Stimulated activated CD8-positive, alpha-beta memory T cell treated with anti-CD3 and anti-CD28 coated beads, Interleukin-7, amount 100 ng/mL, for 1 hour (primary cell): ENCODE data around the gene WEE1.
"Not testable (repeated sequence)": the region's sequence is repeated elsewhere in the genome, so short reads cannot be mapped to it uniquely, and the experiment has no call there.

ENCODE experiments used
- DNase-seq, 2 donors: peaks; one replicate each; pipeline ENCODE4 v3.0.0-alpha.2; 2020; ENCODE audit warnings: low read depth in 2 of 2

Gene WEE1

GRCh38 chr11:9573052-9573774 lies at the start of gene WEE1:
TSS of gene WEE1 (plus strand) at chr11:9573670. CDS start at chr11:9573934, 264 bp downstream.
- peak; percentile 92 to 93 for DNase-seq

DNA sequence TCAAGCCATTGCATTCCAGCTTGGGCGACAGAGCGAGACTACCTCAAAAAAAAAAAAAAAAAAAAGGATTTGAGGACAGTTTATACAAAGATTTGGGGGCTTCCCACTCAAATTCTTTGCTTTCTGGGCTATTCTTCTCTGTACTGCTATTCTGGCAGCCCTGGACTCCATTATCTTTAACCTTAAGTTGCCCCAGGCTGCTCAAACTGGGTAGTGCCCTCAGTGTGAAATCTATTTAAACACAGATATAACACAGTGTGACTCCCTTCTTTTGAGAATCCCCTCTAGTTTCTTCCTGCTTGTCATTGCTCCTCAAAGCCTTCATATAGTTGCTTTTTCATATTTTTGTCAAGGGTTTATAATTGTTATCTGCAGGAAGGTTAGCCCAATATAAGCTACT lies 49.5 kb upstream of the WEE1 start:
- DNase-seq, result no peak

DNA sequence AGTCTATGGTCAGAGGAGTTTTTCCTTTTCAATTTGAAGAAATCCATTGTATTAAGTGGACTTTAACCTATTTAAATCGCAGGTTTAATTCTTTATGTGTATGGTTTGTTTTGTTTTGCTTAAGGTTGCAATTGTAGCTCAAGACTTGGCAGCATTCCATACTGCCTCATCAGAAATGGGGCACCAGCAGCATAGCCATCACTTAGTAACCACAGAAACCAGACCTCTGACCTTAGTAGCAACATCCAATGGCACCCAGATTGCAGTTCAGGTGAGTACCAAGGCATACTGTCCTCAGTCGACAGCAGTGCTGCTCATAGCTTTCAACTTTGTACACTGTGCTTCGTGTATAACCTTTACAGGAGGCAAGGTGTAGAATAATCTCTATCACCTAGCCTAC lies 48.4 kb upstream of the WEE1 start:
- no peak for DNase-seq

- no peak for DNase-seq
Observed at GRCh38 chr11:9527481-9528135, 45.9 kb upstream of the WEE1 start.

DNA sequence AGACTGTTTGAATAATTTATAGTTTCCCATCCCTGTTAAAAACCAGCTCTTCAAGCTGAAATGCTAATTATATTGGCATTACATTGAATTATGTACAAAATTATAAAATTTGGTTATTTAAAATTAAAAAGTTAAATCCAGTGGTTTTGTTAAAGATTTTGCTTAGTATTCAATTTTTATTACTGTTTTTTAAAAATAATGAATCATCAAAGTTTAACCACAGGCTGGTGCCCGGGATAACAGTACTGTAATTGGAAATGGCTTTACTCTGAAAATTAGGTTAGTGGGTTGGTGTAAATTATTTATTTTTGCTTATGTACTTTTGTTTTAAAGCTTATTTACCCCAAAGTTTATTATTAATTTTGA lies 45.4 kb upstream of the WEE1 start:
- DNase-seq, result no peak

- DNase-seq, result no peak
Observed at GRCh38 chr11:9528573-9529333, 44.7 kb upstream of the WEE1 start.

DNA sequence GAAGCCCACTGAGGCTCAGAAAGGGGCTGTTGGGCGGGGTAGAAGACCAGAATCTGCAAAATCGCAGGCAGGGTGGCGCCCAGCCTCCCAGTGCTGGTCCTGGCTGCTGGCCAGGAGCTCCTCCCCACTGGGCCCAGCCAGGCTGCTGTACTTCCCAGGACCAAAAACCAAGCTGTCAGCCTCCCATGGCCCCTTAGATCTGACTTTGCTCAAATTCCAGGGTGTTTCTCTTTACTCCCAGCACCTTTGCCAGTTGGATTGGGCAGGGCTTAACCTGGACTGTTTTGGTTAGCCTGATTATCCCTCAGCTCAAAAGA lies 44.2 kb upstream of the WEE1 start:
- no peak for DNase-seq

DNA sequence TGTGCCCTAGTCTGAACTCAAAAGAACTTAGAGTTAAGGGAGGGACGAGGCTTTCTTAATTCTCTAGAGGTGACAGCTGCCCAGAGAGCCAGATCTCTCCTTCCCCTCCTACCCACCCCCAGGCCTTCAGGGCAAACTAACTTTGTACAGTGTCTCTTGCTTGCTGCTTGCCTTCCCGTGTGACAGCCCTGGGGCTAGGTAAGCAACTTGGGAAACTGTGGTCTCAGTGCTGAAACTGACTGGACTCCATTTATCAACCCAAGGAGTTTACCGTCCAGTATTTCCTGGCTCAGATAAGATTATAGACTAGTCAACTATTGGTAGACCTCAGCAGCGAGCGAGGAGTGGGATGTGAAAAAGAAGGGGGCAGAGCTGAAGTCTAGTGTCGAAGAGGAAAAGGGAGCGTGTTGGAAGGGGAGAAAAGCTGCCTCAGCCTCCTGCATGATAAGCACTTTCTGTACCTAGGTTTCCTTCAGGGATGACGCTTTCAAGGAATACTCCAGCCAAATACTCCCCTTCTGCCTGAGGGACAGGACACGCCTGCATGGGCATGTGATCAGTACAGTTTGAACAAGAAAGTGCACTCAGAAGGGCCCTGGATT lies 43.3 kb upstream of the WEE1 start:
- no peak for DNase-seq

DNA sequence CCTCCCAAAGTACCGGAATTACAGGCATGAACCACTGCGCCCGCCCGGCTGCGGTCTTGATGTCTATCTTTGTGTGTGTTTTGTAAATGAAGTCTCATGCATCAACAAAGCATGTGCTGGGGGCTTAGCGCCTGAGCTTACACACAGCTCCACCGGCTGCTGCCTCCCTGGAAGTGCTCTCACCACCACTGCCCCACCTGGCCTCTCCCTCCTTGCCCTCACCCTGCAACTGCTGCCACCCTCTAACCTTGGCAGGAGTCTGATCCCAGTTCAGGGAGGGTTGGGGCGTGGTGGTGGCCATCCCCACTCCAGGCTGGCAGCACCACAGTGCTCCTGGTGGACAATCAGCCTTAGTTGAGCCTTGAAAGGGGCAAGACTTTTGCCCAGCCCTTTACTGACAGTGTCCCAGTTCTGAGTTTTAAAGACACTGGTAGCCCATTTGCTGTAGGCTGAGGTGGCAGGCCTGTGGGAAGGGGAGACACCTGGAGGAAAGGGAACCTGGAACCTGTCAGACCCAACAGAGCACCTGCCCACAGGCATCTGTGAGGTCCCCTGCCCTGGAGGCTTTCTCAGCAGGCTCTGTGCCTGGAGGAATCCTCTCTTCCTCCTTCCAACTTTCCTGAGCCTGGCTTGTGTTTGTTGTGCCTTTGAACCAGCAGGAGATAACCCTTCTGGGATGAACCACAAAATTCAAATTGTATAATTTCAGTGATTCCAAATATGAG lies 42.4 kb upstream of the WEE1 start:
- DNase-seq, result no peak

- DNase-seq, result no peak
Observed at GRCh38 chr11:9533058-9533457, 40.4 kb upstream of the WEE1 start.

- DNase-seq, result no peak
Observed at GRCh38 chr11:9533736-9534473, 39.6 kb upstream of the WEE1 start.

DNA sequence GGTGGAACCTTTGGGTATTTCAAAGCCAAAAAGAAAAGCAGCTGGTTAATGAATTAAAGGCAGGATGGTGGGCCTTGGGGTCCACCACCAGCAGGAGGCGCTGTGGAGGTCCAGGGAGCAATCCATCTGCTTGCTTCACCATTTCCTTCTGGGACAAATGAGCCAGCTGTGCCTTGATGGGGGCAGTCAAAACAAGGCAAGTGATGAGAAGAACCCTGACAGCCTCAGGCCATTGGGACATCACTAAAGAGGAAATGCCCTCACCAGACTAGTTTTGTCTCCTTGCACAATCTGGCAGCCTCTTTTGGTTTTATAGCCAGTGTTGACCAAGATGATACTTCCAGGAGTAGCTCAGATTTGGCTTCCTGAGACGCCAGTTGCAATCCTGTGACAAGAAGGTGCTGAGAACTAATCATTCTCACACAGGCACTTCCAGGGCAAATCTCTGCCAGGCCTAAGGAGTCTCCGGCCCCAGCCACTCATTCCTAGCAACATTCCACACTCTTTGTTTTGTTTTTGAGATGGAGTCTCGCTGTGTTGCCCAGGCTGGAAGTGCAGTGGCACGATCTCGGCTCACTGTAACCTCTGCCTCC lies 38.2 kb upstream of the WEE1 start:
- peak; percentile 55 to 74 for DNase-seq

GRCh38 chr11:9538548-9538947 lies 34.9 kb upstream of the WEE1 start:
- DNase-seq, result no peak

GRCh38 chr11:9549216-9549615 lies 24.3 kb upstream of the WEE1 start:
- DNase-seq, result not testable (repeated sequence)

- no peak for DNase-seq
Observed at GRCh38 chr11:9550191-9550628, 23.3 kb upstream of the WEE1 start.

DNA sequence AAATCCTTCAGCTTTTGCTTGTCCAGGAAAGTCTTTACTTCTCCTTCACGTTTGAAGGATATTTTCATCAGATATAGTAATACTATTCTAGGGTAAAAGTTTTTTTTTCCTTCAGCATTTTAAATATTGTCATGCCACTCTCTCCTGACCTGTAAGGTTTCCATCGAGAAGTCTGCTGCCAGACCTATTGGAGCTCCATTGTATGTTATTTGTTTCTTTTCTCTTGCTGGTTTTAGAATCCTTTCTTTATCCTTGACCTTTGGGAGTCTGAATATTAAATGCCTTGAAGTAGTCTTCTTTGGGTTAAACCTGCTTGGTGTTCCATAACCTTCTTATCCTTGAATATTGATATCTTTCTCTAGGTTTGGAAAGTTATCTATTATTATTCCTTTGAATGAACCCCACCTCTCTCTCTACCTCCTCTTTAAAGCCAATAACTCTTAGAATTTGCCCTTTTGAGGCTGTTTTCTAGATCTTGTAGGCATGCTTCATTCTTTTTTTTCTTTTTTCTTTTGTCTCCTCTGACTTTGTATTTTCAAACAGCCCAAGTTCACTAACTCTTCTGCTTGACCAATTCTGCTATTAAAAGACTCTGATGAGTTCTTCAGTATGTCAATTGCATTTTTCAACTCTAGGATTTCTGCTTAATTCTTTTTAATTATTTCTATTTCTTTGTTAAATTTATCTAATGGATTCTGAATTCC lies 12.0 kb upstream of the WEE1 start:
- no peak for DNase-seq

DNA sequence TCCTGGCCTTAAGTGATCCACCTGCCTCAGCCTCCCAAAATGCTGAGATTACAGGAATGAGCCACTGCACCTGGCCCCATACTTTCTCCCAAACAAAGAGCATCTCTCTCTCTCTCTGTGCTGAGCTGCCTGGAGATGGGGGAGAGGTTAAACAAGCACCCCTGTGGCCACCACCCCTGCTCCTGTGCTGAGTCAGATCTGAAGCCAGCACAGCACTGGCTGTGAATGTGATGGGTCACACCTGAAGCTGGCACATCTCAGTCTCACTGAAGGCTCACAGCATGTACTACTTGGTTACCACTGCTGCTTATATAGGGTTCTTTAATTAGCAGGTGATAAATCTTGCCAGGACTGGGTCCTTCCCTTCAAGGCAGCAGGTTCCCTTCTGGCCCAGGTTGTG lies 10.8 kb upstream of the WEE1 start:
- no peak for DNase-seq

DNA sequence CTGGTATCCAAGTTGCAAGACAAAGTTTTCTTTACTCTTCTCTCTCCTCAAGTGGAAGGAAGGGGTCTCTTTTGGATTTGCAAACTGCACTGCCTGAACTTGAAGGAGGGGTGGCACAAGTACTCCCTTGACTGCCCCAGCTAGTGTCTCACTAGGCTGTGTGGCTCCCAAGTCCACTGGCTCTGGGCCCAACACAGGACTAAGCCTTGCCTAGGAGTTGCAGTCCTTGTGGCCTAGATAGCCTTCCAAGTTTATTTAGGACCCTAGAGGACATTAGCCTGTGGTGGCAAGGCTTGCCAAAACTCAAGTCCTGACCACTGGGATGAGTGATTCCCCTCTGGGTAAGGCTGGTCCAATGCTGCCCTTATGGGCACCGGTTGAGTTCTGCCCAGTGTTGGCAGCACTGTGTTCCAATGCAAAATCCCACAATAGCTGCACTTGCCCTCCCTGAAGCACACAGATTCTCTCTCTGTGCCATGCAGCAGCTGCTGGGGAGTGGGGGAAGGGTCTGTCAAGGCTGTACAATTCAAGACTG lies 10.2 kb upstream of the WEE1 start:
- no peak for DNase-seq

- peak in 1 of 2 donors; percentile 5 for DNase-seq
Observed at GRCh38 chr11:9565822-9566560, 7.5 kb upstream of the WEE1 start.
